AG04449 (cell line): ENCODE data around the gene LHFPL6.

Experiments
- CTCF ChIA-PET: fragments of 350-600 bp; formaldehyde crosslinking; extraction: SDS; loops from one replicate; lab custom pipeline; 2021; ENCODE audit warnings: antibody characterized with exemption; lab: Yijun Ruan, JAX
- POLR2A ChIA-PET: fragments of 400-600, 350-600 bp; formaldehyde crosslinking; extraction: SDS; loops from one replicate; lab custom pipeline; 2020; ENCODE audit warnings: antibody characterized with exemption, inconsistent platforms; lab: Yijun Ruan, JAX
- DNase-seq: peaks from one replicate; pipeline ENCODE4 v3.0.0-alpha.2; 2010; ENCODE audit warnings: low read depth, low spot score
- H3K4me3 ChIP-seq: 2 replicates; pipeline ENCODE4 v1.5.1; 2011; ENCODE audit warnings: low read depth, mild to moderate bottlenecking, control low read depth, low read length
- CTCF ChIP-seq: IDR thresholded peaks from one replicate; pipeline ENCODE4 v1.5.1; 2011; ENCODE audit warnings: mild to moderate bottlenecking, moderate library complexity, low read length, control low read depth, inconsistent platforms; ENCODE audit not compliant: insufficient read depth; ENCODE audit errors: missing control alignments

The LHFPL6 gene

GRCh38 chr13:39503048-39503447 lies 99.9 kb downstream of the LHFPL6 start:
- POLR2A ChIA-PET: no interaction called here
- no peak for DNase-seq
- CTCF ChIA-PET: interaction anchor here (0.6 kb wide), 1 partner anchor 19 kb away, joined by 3 read pairs; no protein-coding TSS in a partner anchor
- H3K4me3 ChIP-seq: no peak overlapping the region
- TF ChIP-seq CTCF: no peak

- POLR2A ChIA-PET: no interaction called here
- H3K4me3 ChIP-seq: no peak overlapping the region
- CTCF ChIA-PET: no interaction called here
- TF ChIP-seq CTCF: no peak
- DNase-seq: no peak
These were observed 101.2 kb downstream of the LHFPL6 start for GRCh38 chr13:39501702-39502324.

- CTCF ChIA-PET: interaction anchor here (1.4 kb wide), 1 partner anchor 42 kb away, joined by 4 read pairs; no protein-coding TSS in a partner anchor
- no peak overlapping the region for H3K4me3 ChIP-seq
- TF ChIP-seq CTCF: no peak
- POLR2A ChIA-PET: no interaction called here
- DNase-seq: no peak
These were observed 103.4 kb downstream of the LHFPL6 start for GRCh38 chr13:39499604-39500003.

- no peak overlapping the region for H3K4me3 ChIP-seq
- DNase-seq: no peak
- ChIA-PET CTCF (interaction anchor here (1.4 kb wide), 1 partner anchor 43 kb away, joined by 4 read pairs; no protein-coding TSS in a partner anchor), POLR2A (no interaction called here)
- TF ChIP-seq CTCF: no peak
These were observed 104.4 kb downstream of the LHFPL6 start for GRCh38 chr13:39498471-39499114.

- no peak for TF ChIP-seq CTCF
- H3K4me3 ChIP-seq: no peak overlapping the region
- ChIA-PET CTCF (interaction anchor here (0.6 to 1.0 kb wide), 2 partner anchors 9 to 116 kb away, joined by 3 to 4 read pairs; no protein-coding TSS in a partner anchor), POLR2A (no interaction called here)
- DNase-seq: no peak
These were observed 106.5 kb downstream of the LHFPL6 start for GRCh38 chr13:39496506-39496905.

- ChIA-PET POLR2A (no interaction called here), CTCF (no interaction called here)
- no peak for TF ChIP-seq CTCF
- no peak overlapping the region for H3K4me3 ChIP-seq
- DNase-seq: no peak
These were observed 108.4 kb downstream of the LHFPL6 start for GRCh38 chr13:39494633-39495032.
